SU-DHL-6 (cell line): ENCODE data around the gene SERPINA1.

Source experiments
- H2AFZ ChIP-seq: fragments of 200-600 bp; sonication (generic); 2 replicates; pipeline ENCODE4 v1.6.1; 2014; ENCODE audit warnings: low read depth, mild to moderate bottlenecking, moderate library complexity, mixed read lengths, antibody characterized with exemption, low read length; ENCODE audit not compliant: severe bottlenecking
- H3F3A ChIP-seq: fragments of 200-600 bp; shearing (Covaris generic); 2 replicates; pipeline ENCODE4 v1.6.0; 2016; ENCODE audit warnings: antibody characterized with exemption, mild to moderate bottlenecking; ENCODE audit not compliant: insufficient read depth
- H3K27ac ChIP-seq: fragments of 200-600 bp; sonication (generic); 2 replicates; pipeline ENCODE4 v1.5.1; 2016; ENCODE audit warnings: low read depth, mild to moderate bottlenecking, low read length, moderate library complexity, mixed read lengths
- H3K27me3 ChIP-seq: fragments of 200-600 bp; sonication (generic), shearing (Covaris generic); 2 replicates; pipeline ENCODE4 v1.6.0; 2014; ENCODE audit warnings: mild to moderate bottlenecking, low read length
- H3K36me3 ChIP-seq: fragments of 200-600 bp; sonication (generic); 2 replicates; pipeline ENCODE4 v1.6.1; 2014; ENCODE audit warnings: mild to moderate bottlenecking, low read length, mixed read lengths
- H3K4me2 ChIP-seq: fragments of 300-600, 200-600 bp; shearing (Covaris generic), sonication (generic); 2 replicates; pipeline ENCODE4 v1.6.0; 2014; ENCODE audit warnings: low read length, low read depth, mild to moderate bottlenecking; ENCODE audit not compliant: poor library complexity, severe bottlenecking
- H3K4me3 ChIP-seq: fragments of 200-600 bp; sonication (generic); 2 replicates; pipeline ENCODE4 v1.5.1; 2014; ENCODE audit warnings: antibody characterized with exemption, low read length, mild to moderate bottlenecking, mixed read lengths; ENCODE audit not compliant: insufficient read depth, poor library complexity, severe bottlenecking
- H3K79me2 ChIP-seq: fragments of 200-600 bp; sonication (generic); 2 replicates; pipeline ENCODE4 v1.6.1; 2014; ENCODE audit warnings: mild to moderate bottlenecking, low read length, moderate library complexity; ENCODE audit not compliant: insufficient read depth
- H3K9ac ChIP-seq: fragments of 200-600 bp; sonication (generic); 2 replicates; pipeline ENCODE4 v1.7.0; 2014; ENCODE audit warnings: mild to moderate bottlenecking, low read length
- H3K9me2 ChIP-seq: fragments of 200-600 bp; sonication (generic); replicated peaks from 2 replicates; pipeline ENCODE4 v1.6.1; 2014; ENCODE audit warnings: low read length; ENCODE audit not compliant: insufficient read depth
- H3K9me3 ChIP-seq: fragments of 200-600 bp; sonication (generic); 2 replicates; pipeline ENCODE4 v1.6.1; 2014; ENCODE audit warnings: low read length, mixed read lengths; ENCODE audit not compliant: insufficient read depth
- H4K20me1 ChIP-seq: fragments of 200-600 bp; sonication (generic); 2 replicates; pipeline ENCODE4 v1.6.1; 2014; ENCODE audit warnings: low read depth, mild to moderate bottlenecking, antibody characterized with exemption, low read length, moderate library complexity, mixed read lengths
- CTCF ChIP-seq: fragments of 200-600 bp; sonication (generic); IDR thresholded peaks from one replicate; pipeline ENCODE4 v1.5.1; 2017; ENCODE audit warnings: antibody characterized with exemption, mild to moderate bottlenecking, low read length, moderate library complexity; ENCODE audit not compliant: insufficient read depth, poor library complexity, severe bottlenecking
- EZH2phosphoT487 ChIP-seq: fragments of 200-600 bp; sonication (generic), shearing (Covaris generic); conservative IDR thresholded peaks from 2 replicates; pipeline ENCODE4 v1.6.1; 2018; ENCODE audit warnings: mild to moderate bottlenecking, antibody characterized with exemption, low read length, moderate library complexity, mixed read lengths

Gene SERPINA1

GRCh38 chr14:94332587-94332986 is 55.8 kb downstream of the SERPINA1 start:
- H3K9ac ChIP-seq = no peak overlapping the region
- no peaks in the 10 kb centered on the region for H3K79me2 ChIP-seq
- no peaks in the 10 kb centered on the region for H3K9me3 ChIP-seq
- no peaks in the 10 kb centered on the region for H3K36me3 ChIP-seq
- H4K20me1 ChIP-seq = no peaks in the 10 kb centered on the region
- no peak overlapping the region for H2AFZ ChIP-seq
- H3K27ac ChIP-seq = no peak overlapping the region
- H3K4me3 ChIP-seq = no peak overlapping the region
- H3K4me2 ChIP-seq = no peak overlapping the region
- TF ChIP-seq EZH2phosphoT487 (no peak), CTCF (no peak)
- no peaks in the 10 kb centered on the region for H3F3A ChIP-seq
- no peaks in the 10 kb centered on the region for H3K27me3 ChIP-seq
- no peaks in the 10 kb centered on the region for H3K9me2 ChIP-seq

GRCh38 chr14:94332063-94332583 is 56.3 kb downstream of the SERPINA1 start:
- no peak overlapping the region for H2AFZ ChIP-seq
- H3K9me2 ChIP-seq = no peaks in the 10 kb centered on the region
- H3F3A ChIP-seq = no peaks in the 10 kb centered on the region
- no peaks in the 10 kb centered on the region for H3K79me2 ChIP-seq
- H4K20me1 ChIP-seq = no peaks in the 10 kb centered on the region
- no peaks in the 10 kb centered on the region for H3K27me3 ChIP-seq
- TF ChIP-seq CTCF = no peak
- TF ChIP-seq EZH2phosphoT487 = no peak
- H3K9ac ChIP-seq = no peak overlapping the region
- no peak overlapping the region for H3K4me3 ChIP-seq
- no peaks in the 10 kb centered on the region for H3K9me3 ChIP-seq
- no peak overlapping the region for H3K4me2 ChIP-seq
- no peaks in the 10 kb centered on the region for H3K36me3 ChIP-seq
- no peak overlapping the region for H3K27ac ChIP-seq

- no peaks in the 10 kb centered on the region for H3K9me3 ChIP-seq
- H3K79me2 ChIP-seq = no peaks in the 10 kb centered on the region
- no peaks in the 10 kb centered on the region for H4K20me1 ChIP-seq
- no peak overlapping the region for H3K27ac ChIP-seq
- H3K4me2 ChIP-seq = no peak overlapping the region
- no peaks in the 10 kb centered on the region for H3K27me3 ChIP-seq
- H3K9ac ChIP-seq = no peak overlapping the region
- H3K9me2 ChIP-seq = no peaks in the 10 kb centered on the region
- TF ChIP-seq EZH2phosphoT487 (no peak), CTCF (no peak)
- no peak overlapping the region for H3K4me3 ChIP-seq
- no peaks in the 10 kb centered on the region for H3F3A ChIP-seq
- no peak overlapping the region for H2AFZ ChIP-seq
- H3K36me3 ChIP-seq = no peaks in the 10 kb centered on the region
Measured at GRCh38 chr14:94331462-94331861, 56.9 kb downstream of the SERPINA1 start.
